ENCODE measurements around the gene SSH2. TPM values are rescaled to one million over a fixed set of nuclear protein-coding genes. Genes with fewer than 3 reads are reported as not detected.
"Not testable (repeated sequence)": the region's sequence is repeated elsewhere in the genome, so short reads cannot be mapped to it uniquely, and the experiment has no call there.

The SSH2 gene
- total RNA-seq, 1 donor from 2014 or later: 74.8 TPM

DNA sequence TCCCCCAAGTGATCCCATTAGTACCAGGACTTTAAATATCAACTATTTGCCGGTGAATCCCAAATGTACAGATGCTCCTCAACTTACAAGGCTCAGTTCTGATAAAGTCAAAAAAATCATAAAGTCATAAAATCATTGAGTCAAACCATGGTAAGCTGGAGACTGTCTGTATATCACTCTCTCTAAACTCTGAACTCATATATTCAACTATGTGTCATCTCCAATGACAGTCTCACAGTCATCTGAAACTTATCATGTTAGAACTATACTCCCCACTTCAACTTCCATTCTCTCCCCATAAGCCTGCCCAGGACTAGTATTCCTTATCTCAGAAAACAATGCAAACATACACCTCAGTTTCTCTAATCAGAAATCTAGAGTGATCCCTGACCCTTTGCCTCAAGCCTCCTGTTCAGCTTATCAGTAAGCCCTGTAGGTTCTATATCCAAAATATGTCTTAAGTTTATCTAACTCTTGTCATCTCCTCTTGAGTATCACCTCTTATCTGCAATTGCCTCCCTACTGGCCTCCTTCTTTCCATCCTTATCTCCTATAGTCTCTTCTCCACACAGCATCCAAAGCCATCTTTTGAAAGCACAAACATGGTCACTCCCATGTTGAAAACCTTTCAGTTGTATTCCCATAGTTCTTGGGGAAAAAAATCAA, 55.0 kb downstream of the SSH2 start:
- DNase-seq (ENCODE audit: extremely low read depth, low read depth, low spot score): no peak

DNA sequence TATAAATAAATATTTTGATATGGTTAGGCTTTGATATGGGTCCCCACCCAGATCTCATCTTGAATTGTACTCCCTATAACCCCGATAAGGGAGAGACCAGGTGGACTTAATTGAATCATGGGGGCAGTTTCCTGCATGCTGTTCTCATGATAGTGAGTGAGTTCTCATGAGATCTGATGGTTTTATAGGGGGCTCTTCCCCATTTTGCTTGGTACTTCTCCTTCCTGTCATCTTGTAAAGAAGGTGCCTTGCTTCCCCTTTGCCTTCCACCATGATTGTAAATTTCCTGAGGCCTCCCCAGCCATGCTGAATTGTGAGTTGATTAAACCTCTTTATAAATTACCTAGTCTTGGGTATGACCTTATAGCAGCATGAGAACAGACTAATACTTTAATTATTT, 55.7 kb downstream of the SSH2 start:
- not testable (repeated sequence) for DNase-seq (ENCODE audit: extremely low read depth, low read depth, low spot score)

DNA sequence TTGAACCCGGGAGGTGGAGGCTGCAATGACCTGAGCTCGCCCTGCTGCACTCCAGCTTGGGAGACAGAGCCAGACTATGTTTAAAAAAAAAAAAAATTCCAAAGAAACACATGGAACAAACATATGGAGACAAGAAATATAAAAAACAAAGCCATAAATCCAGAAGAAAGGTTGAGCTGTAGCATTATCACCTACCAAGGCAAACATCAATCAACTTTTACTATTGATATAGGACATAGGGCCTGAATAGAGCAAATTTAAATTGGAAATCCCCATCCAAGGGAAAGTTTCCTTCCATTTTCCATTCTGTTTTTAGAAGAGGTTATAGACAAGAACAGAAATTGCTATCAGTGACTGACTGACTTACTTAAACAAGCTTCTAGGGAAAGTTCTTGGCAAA, 56.6 kb downstream of the SSH2 start:
- DNase-seq (ENCODE audit: extremely low read depth, low read depth, low spot score): no peak

- DNase-seq (ENCODE audit: extremely low read depth, low read depth, low spot score): no peak
These were observed 59.1 kb downstream of the SSH2 start for GRCh38 chr17:29870836-29871465.

- no peak for DNase-seq (ENCODE audit: extremely low read depth, low read depth, low spot score)
These were observed 62.3 kb downstream of the SSH2 start for GRCh38 chr17:29867643-29868181.

GRCh38 chr17:29866746-29867404, 63.2 kb downstream of the SSH2 start:
- DNase-seq (ENCODE audit: extremely low read depth, low read depth, low spot score): no peak

- no peak for DNase-seq (ENCODE audit: extremely low read depth, low read depth, low spot score)
These were observed 65.4 kb downstream of the SSH2 start for GRCh38 chr17:29864615-29865014.

DNA sequence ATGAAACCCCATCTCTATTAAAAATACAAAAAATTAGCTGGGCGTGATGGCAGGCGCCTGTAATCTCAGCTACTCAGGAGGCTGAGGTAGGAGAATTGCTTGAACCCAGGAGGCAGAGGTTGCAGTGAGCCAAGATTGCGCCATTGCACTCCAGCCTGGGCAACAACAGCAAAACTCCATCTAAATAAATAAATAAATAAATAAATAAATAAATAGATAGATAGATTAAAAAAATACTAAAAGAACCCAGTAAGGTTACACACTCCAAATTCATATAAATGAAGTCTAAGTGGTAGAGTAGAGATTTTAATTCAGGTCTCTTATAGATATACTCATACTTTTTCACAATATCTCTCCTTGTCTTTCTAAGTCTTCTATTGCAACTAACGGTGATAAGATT, 65.9 kb downstream of the SSH2 start:
- DNase-seq (ENCODE audit: extremely low read depth, low read depth, low spot score): not testable (repeated sequence)

GRCh38 chr17:29862951-29863350, 67.1 kb downstream of the SSH2 start:
- no peak for DNase-seq (ENCODE audit: extremely low read depth, low read depth, low spot score)

DNA sequence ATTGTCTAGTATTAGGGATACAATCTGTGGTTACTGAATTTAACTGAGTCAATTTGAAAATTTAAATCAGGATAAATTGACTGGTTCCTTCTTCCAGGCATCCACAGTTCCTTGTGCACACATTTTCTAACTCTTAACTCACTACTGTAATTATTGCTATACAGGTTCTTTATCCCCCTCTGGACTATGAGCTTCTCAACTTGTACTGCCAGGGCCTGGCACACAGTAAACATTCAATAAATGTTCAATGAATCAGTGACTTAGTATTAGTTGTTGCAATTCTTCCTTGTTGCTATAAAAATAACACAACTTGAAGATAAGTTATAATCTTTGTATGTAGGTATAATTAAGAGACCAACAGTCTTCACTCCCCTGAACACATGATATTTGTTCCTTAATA, 67.9 kb downstream of the SSH2 start:
- DNase-seq (ENCODE audit: extremely low read depth, low read depth, low spot score): no peak

DNA sequence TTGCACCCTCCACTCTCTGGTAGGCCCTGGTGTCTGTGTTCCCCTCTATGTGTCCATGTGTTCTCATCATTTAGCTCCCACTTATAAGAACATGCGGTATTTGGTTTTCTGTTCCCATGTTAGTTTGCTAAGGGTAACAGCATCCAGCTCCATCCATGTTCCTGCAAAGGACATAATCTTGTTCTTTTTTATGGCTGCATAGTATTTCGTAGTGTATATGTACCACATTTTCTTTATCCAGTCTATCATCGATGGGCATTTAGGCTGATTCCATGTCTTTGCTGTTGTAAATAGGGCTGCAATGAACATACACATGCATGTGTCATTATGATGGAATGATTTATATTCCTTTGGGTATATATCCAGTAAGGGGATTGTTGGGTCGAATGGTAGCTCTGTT, 70.6 kb downstream of the SSH2 start:
- DNase-seq (ENCODE audit: extremely low read depth, low read depth, low spot score): not testable (repeated sequence)

- DNase-seq (ENCODE audit: extremely low read depth, low read depth, low spot score): no peak
These were observed 72.2 kb downstream of the SSH2 start for GRCh38 chr17:29857823-29858222.

DNA sequence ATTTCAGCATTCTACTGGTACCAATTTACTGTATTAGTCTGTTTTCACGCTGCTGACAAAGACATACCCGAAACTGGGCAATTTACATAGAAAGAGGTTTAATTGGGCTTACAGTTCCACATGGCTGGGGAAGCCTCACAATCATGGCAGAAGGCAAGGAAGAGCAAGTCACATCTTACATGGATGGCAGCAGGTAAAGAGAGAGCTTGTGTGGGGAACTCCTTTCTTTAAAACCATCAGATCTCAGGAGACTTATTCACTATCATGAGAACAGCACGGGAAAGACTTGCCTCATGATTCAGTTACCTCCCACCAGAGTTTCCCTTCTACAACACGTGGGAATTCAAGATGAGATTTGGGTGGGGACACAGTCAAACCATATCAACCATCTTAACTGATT, 72.9 kb downstream of the SSH2 start:
- not testable (repeated sequence) for DNase-seq (ENCODE audit: extremely low read depth, low read depth, low spot score)

DNA sequence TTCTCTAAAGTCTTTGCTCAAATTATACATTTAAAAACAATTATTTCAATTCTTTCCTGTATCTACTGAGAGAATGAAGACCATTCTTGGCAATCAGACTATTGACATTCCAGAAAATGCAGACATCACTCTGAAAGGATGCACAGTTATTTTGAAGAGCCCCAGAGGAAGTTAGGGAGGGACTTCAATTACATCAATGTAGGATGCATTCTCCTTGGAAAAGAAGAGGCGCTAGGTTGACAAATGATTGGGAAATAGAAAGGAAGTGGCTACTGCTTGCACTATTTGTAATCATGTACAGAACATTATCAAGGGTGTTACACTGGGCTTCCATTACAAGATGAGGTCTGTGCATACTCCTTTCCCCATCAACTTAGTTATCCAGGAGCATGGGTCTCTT, 74.3 kb downstream of the SSH2 start:
- DNase-seq (ENCODE audit: extremely low read depth, low read depth, low spot score): no peak

DNA sequence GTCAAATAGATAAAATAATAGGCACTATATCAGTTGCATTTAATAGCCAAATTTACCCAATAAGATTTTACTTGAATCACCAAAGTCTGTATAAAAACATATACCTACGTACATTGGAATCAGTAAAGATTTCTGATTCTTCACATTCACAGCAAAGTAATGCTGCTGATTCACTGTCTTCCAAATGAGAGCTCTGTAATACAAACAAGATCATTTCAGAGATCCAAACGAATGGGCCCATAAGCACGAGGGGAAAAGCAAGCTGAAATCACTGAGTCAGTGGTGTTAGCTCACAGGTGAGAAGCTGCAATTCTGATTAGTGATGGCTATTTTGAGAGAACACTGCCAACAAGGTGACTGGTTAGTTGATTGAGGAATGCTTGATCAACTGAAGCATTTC, 81.3 kb downstream of the SSH2 start:
- DNase-seq (ENCODE audit: extremely low read depth, low read depth, low spot score): no peak

DNA sequence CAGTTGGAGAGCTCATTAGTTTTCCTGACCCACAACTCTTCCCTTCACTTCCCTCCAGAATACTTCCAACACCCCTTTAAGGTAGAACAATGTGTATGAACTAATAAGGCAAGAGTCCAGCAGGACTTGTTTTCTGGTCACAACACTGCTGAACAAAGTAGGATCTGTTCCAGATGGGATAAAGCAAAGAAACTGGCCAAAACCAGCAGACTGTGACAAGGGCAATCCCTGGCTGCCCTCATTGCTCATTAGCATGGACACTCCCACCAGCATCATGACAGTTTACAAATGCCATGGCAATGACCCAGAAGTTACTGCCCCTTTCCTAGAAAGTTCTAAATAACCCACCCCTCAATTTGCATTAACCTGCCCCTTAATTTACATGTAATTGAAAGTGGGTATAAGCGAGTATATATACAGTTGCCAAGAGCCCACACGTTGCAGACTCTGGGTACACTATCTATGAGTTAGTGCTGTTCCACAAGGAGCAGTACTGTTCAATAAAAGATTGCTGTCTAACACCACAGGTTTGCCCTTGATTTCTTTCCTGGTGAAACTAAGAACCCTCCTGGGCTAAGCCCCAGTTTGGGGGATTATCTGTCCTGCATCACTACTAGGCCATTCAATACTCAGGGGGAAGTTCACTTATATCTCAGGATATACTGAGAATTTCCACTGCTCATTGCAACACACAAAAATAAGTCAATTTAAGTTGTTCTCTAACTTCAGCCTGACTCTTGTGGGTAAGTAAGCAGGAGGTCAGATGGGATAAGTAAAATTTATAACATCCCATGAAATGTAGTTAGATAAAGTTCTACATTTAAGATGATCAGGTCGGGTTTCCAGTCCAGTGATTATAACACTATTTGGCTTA, 82.3 kb downstream of the SSH2 start:
- DNase-seq (ENCODE audit: extremely low read depth, low read depth, low spot score): no peak

GRCh38 chr17:29847118-29847517, 82.9 kb downstream of the SSH2 start:
- DNase-seq (ENCODE audit: extremely low read depth, low read depth, low spot score): no peak

DNA sequence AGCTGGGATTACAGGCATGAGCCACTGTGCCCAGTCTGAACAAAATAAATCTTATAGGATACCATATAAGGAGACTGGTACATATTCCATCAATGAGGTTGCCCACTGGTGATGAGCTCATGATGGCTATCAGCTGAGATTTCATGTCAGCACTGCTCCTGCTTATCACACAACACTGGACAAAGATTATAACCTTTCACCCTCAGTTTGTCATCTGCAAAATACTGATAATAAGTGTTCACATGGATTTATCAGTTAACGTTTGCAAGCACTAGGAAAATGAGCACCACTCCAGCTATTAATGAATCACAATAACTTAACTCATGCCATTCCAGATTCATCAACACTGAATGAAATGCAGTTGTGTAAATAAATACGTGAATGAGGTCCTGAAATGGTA, 83.7 kb downstream of the SSH2 start:
- DNase-seq (ENCODE audit: extremely low read depth, low read depth, low spot score): no peak

DNA sequence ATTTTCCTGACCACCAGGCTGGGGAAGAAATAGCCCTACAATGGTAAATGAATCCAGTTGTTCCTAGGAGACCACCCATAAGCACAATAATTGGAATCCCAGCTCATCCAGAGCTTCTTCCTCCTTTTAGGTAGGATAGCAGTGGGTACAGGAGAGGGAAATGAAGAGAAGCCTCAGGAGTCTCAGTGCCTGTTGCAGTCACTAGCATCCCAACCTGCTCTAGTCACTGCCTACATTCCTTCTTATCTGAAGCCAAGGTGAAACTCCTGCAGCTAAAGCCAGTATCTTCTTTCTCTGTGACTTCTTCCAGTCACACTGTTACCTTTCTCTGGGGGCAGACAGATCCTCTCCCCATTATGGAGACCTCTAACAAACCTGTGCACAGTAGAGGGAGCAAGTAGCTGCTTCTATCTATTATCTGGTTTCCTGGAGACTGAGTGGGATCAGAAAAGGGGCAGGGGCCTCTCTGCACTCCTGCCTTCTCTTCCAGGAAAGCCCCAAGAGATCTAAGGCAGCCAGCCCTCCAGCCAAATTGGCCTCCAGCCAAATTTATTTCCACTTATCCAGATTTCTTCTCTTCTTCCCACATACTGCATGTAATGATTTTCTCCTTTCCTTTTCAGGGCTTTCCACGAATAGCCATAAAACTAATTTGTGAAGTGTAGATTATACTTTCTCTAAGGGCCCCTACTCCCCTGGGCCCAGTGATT, 85.5 kb downstream of the SSH2 start:
- DNase-seq (ENCODE audit: extremely low read depth, low read depth, low spot score): no peak

DNA sequence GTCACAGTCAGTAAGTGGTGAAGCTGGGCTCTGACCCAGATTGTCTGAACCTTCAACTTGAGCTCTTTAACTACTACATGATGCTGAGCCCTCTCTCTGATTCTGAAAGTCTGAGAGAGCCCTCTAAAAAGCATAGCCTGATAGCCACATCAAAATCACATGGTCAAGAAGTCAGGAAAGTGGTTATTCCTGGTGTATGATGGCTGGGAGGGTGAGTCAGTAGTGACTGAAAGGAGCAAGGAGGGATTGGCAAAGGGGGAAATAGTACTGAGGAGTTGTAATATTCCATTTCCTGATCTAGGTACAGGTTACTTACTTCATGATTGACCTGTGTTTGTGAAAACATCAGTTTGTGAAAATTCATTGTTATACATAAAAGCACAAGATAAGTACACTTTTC, 89.1 kb downstream of the SSH2 start:
- DNase-seq (ENCODE audit: extremely low read depth, low read depth, low spot score): no peak
